Neural cell (in vitro differentiated cells): ENCODE data around the gene TAL2.

Experiments
- CTCF ChIP-seq: fragments of 450-650 bp; IDR thresholded peaks from 2 replicates; pipeline ENCODE4 v1.5.1; 2014; ENCODE audit warnings: antibody characterized with exemption, mild to moderate bottlenecking, moderate library complexity; ENCODE audit not compliant: poor library complexity, severe bottlenecking
- EZH2 ChIP-seq: fragments of 200-600, 300-800 bp; shearing (Covaris generic), sonication (generic); IDR thresholded peaks from 2 replicates; pipeline ENCODE4 v1.6.1; 2014; ENCODE audit warnings: antibody characterized with exemption, low read length, borderline replicate concordance, mild to moderate bottlenecking; ENCODE audit not compliant: insufficient read depth, poor library complexity, severe bottlenecking
- POLR2AphosphoS5 ChIP-seq: IDR thresholded peaks from 2 replicates; pipeline ENCODE4 v1.6.1; 2012
- RAD21 ChIP-seq: fragments of 450-650 bp; conservative IDR thresholded peaks from 2 replicates; pipeline ENCODE4 v1.6.1; 2014; ENCODE audit warnings: antibody characterized with exemption, mild to moderate bottlenecking, moderate library complexity

GRCh38 chr9:105673850-105674387 is 11.7 kb downstream of the TAL2 start:
- no peak for TF ChIP-seq EZH2
- no peak for TF ChIP-seq CTCF
- TF ChIP-seq RAD21: no peak
- TF ChIP-seq POLR2AphosphoS5: no peak
